ENCODE measurements around the gene NFAM1. TPM values are rescaled to one million over a fixed set of nuclear protein-coding genes. Genes with fewer than 3 reads are reported as not detected.

Gene NFAM1
- total RNA-seq, 1 donor from 2014 or later = 0.19 TPM

- Histone ChIP-seq H3K36me3 (no peaks in the 10 kb centered on the region), H3K4me1 (peaks cover 14% of the 10 kb centered on the region), H3K4me2 (no peak overlapping the region), H3K27me3 (no peaks in the 10 kb centered on the region), H3K9me3 (ENCODE audit: low read depth) (no peaks in the 10 kb centered on the region), H3K9ac (no peak overlapping the region), H3K79me2 (ENCODE audit: low read depth) (no peaks in the 10 kb centered on the region), H3K27ac (no peak overlapping the region), H4K20me1 (ENCODE audit: low read depth) (no peaks in the 10 kb centered on the region), H3K4me3 (no peak overlapping the region), H3F3A (ENCODE audit: low read depth) (peaks cover 3% of the 10 kb centered on the region), H2AFZ (replicated peaks) (no peak overlapping the region)
- DNase-seq (ENCODE audit: low spot score) = no peak
- H3K9me3 Mint-ChIP-seq = no peaks in the 10 kb centered on the region
- no peak overlapping the region for H3K4me3 Mint-ChIP-seq
- H3K4me1 Mint-ChIP-seq = peaks cover 50% of the 10 kb centered on the region
- no peaks in the 10 kb centered on the region for H3K36me3 Mint-ChIP-seq
- H3K27me3 Mint-ChIP-seq (ENCODE audit: insufficient read depth, low read depth) = peaks cover 29% of the 10 kb centered on the region
- TF ChIP-seq CTCF (IDR thresholded peaks at IDR 0.05) (no peak), EZH2phosphoT487 (IDR thresholded peaks at IDR 0.05) (no peak), EZH2 (IDR thresholded peaks at IDR 0.05) (no peak)
- H3K27ac Mint-ChIP-seq = no peak overlapping the region
Measured at GRCh38 chr22:42384506-42384905, 47.7 kb downstream of the NFAM1 start.

DNA sequence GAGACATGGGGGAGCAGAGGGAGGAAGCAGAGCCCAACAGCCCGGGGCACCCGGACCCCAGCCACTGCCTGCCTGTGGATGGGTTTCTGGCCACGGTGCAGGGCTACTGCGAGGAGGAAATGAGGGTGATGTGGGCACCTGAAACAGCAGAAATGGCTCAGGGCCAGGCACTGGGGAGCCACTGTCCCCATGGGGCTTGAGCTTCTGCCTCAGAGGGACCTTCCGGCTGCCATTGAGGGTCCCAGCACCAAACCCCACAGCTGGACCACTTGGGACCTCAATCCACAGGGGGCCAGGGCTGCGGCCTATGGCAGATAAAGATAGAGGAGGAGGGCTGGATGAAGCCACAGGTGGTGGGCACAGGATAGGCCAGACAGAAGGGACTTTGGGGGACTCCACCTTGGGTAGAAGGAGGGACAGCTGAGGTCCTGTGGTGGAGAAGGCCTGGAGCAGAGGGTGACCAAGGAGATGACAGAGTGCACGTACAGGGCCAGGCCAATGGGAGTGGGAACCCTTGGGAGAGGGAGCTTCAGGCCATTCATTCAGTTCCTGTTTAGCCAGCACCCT lies 48.3 kb downstream of the NFAM1 start:
- H3K27ac ChIP-seq = no peak overlapping the region
- H3K27ac Mint-ChIP-seq = no peak overlapping the region
- no peak for DNase-seq (ENCODE audit: low spot score)
- no peak overlapping the region for H2AFZ ChIP-seq (replicated peaks)
- H3K27me3 Mint-ChIP-seq (ENCODE audit: insufficient read depth, low read depth) = peaks cover 27% of the 10 kb centered on the region
- H3K4me3 Mint-ChIP-seq = no peak overlapping the region
- H3K36me3 ChIP-seq = no peaks in the 10 kb centered on the region
- no peaks in the 10 kb centered on the region for H3K9me3 ChIP-seq (ENCODE audit: low read depth)
- no peaks in the 10 kb centered on the region for H3K36me3 Mint-ChIP-seq
- H3K4me2 ChIP-seq = no peak overlapping the region
- no peak overlapping the region for H3K9ac ChIP-seq
- H3K27me3 ChIP-seq = no peaks in the 10 kb centered on the region
- H3K9me3 Mint-ChIP-seq = no peaks in the 10 kb centered on the region
- H3F3A ChIP-seq (ENCODE audit: low read depth) = peaks cover 6% of the 10 kb centered on the region
- no peak for TF ChIP-seq EZH2 (IDR thresholded peaks at IDR 0.05)
- TF ChIP-seq EZH2phosphoT487 (IDR thresholded peaks at IDR 0.05) = no peak
- no peak for TF ChIP-seq CTCF (IDR thresholded peaks at IDR 0.05)
- H4K20me1 ChIP-seq (ENCODE audit: low read depth) = no peaks in the 10 kb centered on the region
- no peak overlapping the region for H3K4me3 ChIP-seq
- no peaks in the 10 kb centered on the region for H3K79me2 ChIP-seq (ENCODE audit: low read depth)
- peaks cover 51% of the 10 kb centered on the region for H3K4me1 Mint-ChIP-seq
- peaks cover 17% of the 10 kb centered on the region for H3K4me1 ChIP-seq

GRCh38 chr22:42383287-42383686 lies 48.9 kb downstream of the NFAM1 start:
- peaks cover 29% of the 10 kb centered on the region for H3K27me3 Mint-ChIP-seq (ENCODE audit: insufficient read depth, low read depth)
- H3K9me3 ChIP-seq (ENCODE audit: low read depth) = no peaks in the 10 kb centered on the region

More at GRCh38 chr22:42383287-42383686, 48.9 kb downstream of the NFAM1 start:
- no peaks in the 10 kb centered on the region for H3K36me3 ChIP-seq
- H3F3A ChIP-seq (ENCODE audit: low read depth) = peaks cover 7% of the 10 kb centered on the region
- H3K4me3 Mint-ChIP-seq = no peak overlapping the region
- H4K20me1 ChIP-seq (ENCODE audit: low read depth) = no peaks in the 10 kb centered on the region
- H3K4me3 ChIP-seq = no peak overlapping the region
- TF ChIP-seq EZH2phosphoT487 (IDR thresholded peaks at IDR 0.05) (no peak), CTCF (IDR thresholded peaks at IDR 0.05) (no peak), EZH2 (IDR thresholded peaks at IDR 0.05) (no peak)
- no peaks in the 10 kb centered on the region for H3K27me3 ChIP-seq
- H3K79me2 ChIP-seq (ENCODE audit: low read depth) = no peaks in the 10 kb centered on the region
- peaks cover 17% of the 10 kb centered on the region for H3K4me1 ChIP-seq
- H3K4me2 ChIP-seq = no peak overlapping the region
- peaks cover 50% of the 10 kb centered on the region for H3K4me1 Mint-ChIP-seq
- no peaks in the 10 kb centered on the region for H3K9me3 Mint-ChIP-seq
- no peak overlapping the region for H2AFZ ChIP-seq (replicated peaks)
- DNase-seq (ENCODE audit: low spot score) = no peak
- no peak overlapping the region for H3K27ac Mint-ChIP-seq
- no peaks in the 10 kb centered on the region for H3K36me3 Mint-ChIP-seq
- H3K9ac ChIP-seq = no peak overlapping the region
- no peak overlapping the region for H3K27ac ChIP-seq

All from neural progenitor cell (in vitro differentiated cells).